Karpas-422 (cell line): ENCODE results near the gene PLCH2. TPM values are rescaled to one million over a fixed set of nuclear protein-coding genes. Genes with fewer than 3 reads are reported as not detected.

Experiments used
- DNase-seq: peaks from one replicate; pipeline ENCODE4 v3.0.0-alpha.2; 2015
- H2AFZ ChIP-seq: fragments of 200-600 bp; sonication (generic); 2 replicates; pipeline ENCODE4 v1.6.1; 2014; ENCODE audit warnings: antibody characterized with exemption, low read length, mixed read lengths
- H3K27ac ChIP-seq: fragments of 200-600 bp; sonication (generic); 2 replicates; pipeline ENCODE4 v1.5.1; 2014; ENCODE audit warnings: mild to moderate bottlenecking, low read length, moderate library complexity
- H3K27me3 ChIP-seq: fragments of 200-600 bp; sonication (generic); 2 replicates; pipeline ENCODE4 v1.6.1; 2014; ENCODE audit warnings: low read length, mixed read lengths
- H3K36me3 ChIP-seq: fragments of 200-600 bp; sonication (generic); 2 replicates; pipeline ENCODE4 v1.6.1; 2014; ENCODE audit warnings: low read length, mixed read lengths; ENCODE audit not compliant: insufficient read depth
- H3K4me1 ChIP-seq: fragments of 200-600 bp; sonication (generic); 2 replicates; pipeline ENCODE4 v1.6.1; 2014; ENCODE audit warnings: mild to moderate bottlenecking, low read length, mixed read lengths
- H3K4me2 ChIP-seq: fragments of 200-600 bp; sonication (generic); 2 replicates; pipeline ENCODE4 v1.6.1; 2014; ENCODE audit warnings: low read length, low read depth, mild to moderate bottlenecking; ENCODE audit not compliant: poor library complexity, severe bottlenecking
- H3K4me3 ChIP-seq: fragments of 200-600 bp; sonication (generic); 2 replicates; pipeline ENCODE4 v1.5.1; 2014; ENCODE audit warnings: mild to moderate bottlenecking, antibody characterized with exemption, low read length, mixed read lengths
- H3K79me2 ChIP-seq: fragments of 200-600 bp; sonication (generic); 2 replicates; pipeline ENCODE4 v1.6.1; 2014; ENCODE audit warnings: mild to moderate bottlenecking, low read length, mixed read lengths
- H3K9ac ChIP-seq: fragments of 200-600 bp; sonication (generic); 2 replicates; pipeline ENCODE4 v1.6.0; 2014; ENCODE audit warnings: low read length
- H3K9me2 ChIP-seq: fragments of 200-600 bp; sonication (generic), shearing (Covaris generic); replicated peaks from 2 replicates; pipeline ENCODE4 v1.6.0; 2014; ENCODE audit warnings: mild to moderate bottlenecking, low read length, moderate library complexity; ENCODE audit not compliant: insufficient read depth
- H3K9me3 ChIP-seq: fragments of 300-700, 200-600 bp; sonication (generic); 2 replicates; pipeline ENCODE4 v1.6.1; 2014; ENCODE audit warnings: low read length, mixed read lengths
- H4K20me1 ChIP-seq: fragments of 200-600 bp; sonication (generic); 2 replicates; pipeline ENCODE4 v1.6.1; 2014; ENCODE audit warnings: mild to moderate bottlenecking, antibody characterized with exemption, low read length, low read depth; ENCODE audit not compliant: insufficient read depth
- total RNA-seq: library from RNA; depleted of rRNA; stranded (reverse); fragments of >200 nt; shearing (Covaris generic); gene quantifications from 2 replicates; pipeline ENCODE4 v1.2.3, GENCODE V29; 2014; ENCODE audit warnings: low replicate concordance

Gene PLCH2
- total RNA-seq, 1 experiment from 2014 or later = 0.19 TPM

DNA sequence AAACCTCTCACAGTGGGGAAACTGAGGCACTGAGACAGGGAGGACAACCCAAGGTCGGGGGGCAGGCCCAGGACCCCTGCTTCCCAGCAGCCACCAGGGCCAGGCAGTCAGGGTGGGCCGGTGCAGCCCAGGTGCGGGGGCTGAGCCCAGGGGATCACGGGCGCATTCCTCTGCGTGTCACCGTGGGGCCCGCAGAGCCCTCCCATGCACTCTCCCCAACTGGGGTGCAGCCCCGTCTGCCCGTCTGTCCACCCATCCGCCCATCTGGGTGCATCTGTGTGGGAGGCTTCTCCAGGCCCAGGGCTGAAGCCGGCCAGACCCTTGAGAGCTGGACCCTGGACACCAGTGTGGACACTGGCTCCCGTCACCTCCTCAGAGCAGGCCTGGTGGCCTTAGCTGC lies 2.9 kb upstream of the PLCH2 start:
- Histone ChIP-seq H3K79me2 (no peaks in the 10 kb centered on the region), H3K4me3 (no peak overlapping the region), H3K9ac (no peak overlapping the region), H3K9me3 (no peaks in the 10 kb centered on the region), H3K27ac (no peak overlapping the region), H3K27me3 (no peaks in the 10 kb centered on the region), H4K20me1 (peaks cover 18% of the 10 kb centered on the region; the same call in 1 of the 2 replicates), H3K36me3 (no peaks in the 10 kb centered on the region), H2AFZ (no peak overlapping the region), H3K4me2 (no peak overlapping the region), H3K4me1 (peaks cover 8% of the 10 kb centered on the region), H3K9me2 (no peaks in the 10 kb centered on the region)
- DNase-seq = no peak

DNA sequence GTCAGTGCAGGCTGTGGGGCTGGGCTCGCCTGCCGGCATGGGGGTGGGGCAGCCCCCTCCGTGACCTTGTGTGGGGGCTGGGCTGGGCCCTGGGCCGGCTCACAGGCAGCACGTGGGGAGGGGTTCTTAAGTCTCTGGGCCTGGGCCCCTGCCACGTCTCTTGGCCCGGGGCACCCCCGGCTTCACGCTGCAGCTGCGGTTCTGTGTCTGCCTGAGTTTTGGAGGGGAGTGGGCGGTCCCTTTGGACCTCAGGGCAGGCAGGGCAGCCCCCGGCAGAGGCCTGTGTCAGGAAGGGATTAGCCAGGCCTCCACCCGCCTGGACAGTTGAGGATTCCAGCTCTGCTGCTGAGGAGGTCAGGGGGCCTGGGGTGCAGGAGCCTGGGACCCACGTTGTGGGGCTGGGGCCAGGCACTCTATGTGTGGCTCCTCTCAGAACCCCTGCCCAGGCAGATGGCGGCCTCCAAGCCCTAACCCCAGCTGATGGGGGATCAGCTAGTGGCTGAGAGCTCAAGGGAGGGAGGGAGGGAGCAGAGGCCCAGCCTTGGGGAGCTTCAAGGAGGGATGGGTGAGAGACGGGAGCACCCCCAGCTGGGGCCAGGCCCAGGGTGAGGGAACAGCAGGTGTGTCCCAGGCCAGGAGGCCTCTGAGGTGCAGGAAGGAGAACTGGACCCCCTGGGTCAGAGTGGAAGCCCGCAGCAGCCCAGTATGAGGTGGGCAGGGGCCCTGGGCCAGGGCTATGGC lies 1.8 kb upstream of the PLCH2 start:
- no peaks in the 10 kb centered on the region for H3K9me3 ChIP-seq
- H3K79me2 ChIP-seq = no peaks in the 10 kb centered on the region
- H3K27ac ChIP-seq = no peak overlapping the region
- H3K4me1 ChIP-seq = peaks cover 8% of the 10 kb centered on the region
- H3K27me3 ChIP-seq = no peaks in the 10 kb centered on the region
- DNase-seq = no peak
- no peak overlapping the region for H3K4me3 ChIP-seq
- H3K4me2 ChIP-seq = no peak overlapping the region
- peaks cover 12% of the 10 kb centered on the region; the same call in 1 of the 2 replicates for H4K20me1 ChIP-seq
- no peak overlapping the region for H2AFZ ChIP-seq
- no peak overlapping the region for H3K9ac ChIP-seq
- no peaks in the 10 kb centered on the region for H3K9me2 ChIP-seq
- H3K36me3 ChIP-seq = no peaks in the 10 kb centered on the region

DNA sequence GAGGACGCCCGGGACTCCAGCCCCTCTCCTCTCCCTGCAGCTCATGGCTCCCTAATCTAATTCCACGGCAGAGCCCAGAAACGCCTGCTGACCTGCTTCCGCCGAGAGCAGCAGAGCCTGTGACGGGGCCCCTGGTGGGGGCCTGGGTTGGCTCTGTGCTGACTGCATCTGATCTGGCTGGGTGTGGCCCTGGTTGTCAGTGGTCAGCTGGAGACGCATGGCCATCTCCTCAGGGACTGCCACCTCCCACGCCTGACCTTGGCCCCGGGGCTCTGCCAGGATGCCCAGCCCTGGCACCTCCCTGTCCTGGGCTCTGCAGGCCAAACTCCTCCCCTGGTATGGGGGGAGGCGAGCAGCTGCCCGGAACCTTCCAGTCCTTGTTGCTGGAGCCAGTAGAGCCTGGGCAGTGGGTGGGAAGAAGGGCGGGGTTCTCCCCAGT lies 1.1 kb upstream of the PLCH2 start:
- no peaks in the 10 kb centered on the region for H3K27me3 ChIP-seq
- H4K20me1 ChIP-seq = peaks cover 12% of the 10 kb centered on the region; the same call in 1 of the 2 replicates
- no peak overlapping the region for H3K9ac ChIP-seq
- no peaks in the 10 kb centered on the region for H3K79me2 ChIP-seq
- peaks cover 8% of the 10 kb centered on the region for H3K4me1 ChIP-seq
- H3K36me3 ChIP-seq = no peaks in the 10 kb centered on the region
- H2AFZ ChIP-seq = no peak overlapping the region
- no peak overlapping the region for H3K27ac ChIP-seq
- H3K9me2 ChIP-seq = no peaks in the 10 kb centered on the region
- H3K4me2 ChIP-seq = no peak overlapping the region
- no peak overlapping the region for H3K4me3 ChIP-seq
- no peak for DNase-seq
- no peaks in the 10 kb centered on the region for H3K9me3 ChIP-seq

DNA sequence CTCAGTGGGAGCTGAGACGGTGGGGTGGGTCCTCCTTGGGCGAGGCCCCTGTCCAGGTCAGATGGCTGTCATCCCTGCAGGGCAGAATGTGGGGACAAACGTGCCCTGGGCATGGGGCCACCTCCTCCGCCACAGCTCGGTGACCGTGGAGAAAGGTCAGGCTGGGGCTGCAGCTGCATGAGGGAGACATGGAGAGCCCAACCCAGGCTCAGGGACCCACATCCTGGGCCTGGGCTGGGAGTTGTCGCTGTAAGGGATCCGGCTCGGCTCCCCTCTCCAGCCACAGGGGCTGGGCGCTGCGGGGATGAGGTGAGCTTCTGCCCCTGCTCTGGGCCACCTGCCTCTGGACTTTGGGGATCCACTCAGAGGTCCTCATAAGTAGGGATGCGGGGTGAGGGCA lies 518 bp upstream of the PLCH2 start:
- no peak overlapping the region for H2AFZ ChIP-seq
- no peak for DNase-seq
- peaks cover 8% of the 10 kb centered on the region for H3K4me1 ChIP-seq
- no peaks in the 10 kb centered on the region for H3K9me3 ChIP-seq
- H3K27me3 ChIP-seq = no peaks in the 10 kb centered on the region
- H3K9me2 ChIP-seq = no peaks in the 10 kb centered on the region
- H3K4me3 ChIP-seq = no peak overlapping the region
- peaks cover 12% of the 10 kb centered on the region; the same call in 1 of the 2 replicates for H4K20me1 ChIP-seq
- no peak overlapping the region for H3K27ac ChIP-seq
- H3K4me2 ChIP-seq = no peak overlapping the region
- H3K36me3 ChIP-seq = no peaks in the 10 kb centered on the region
- no peak overlapping the region for H3K9ac ChIP-seq
- H3K79me2 ChIP-seq = no peaks in the 10 kb centered on the region

DNA sequence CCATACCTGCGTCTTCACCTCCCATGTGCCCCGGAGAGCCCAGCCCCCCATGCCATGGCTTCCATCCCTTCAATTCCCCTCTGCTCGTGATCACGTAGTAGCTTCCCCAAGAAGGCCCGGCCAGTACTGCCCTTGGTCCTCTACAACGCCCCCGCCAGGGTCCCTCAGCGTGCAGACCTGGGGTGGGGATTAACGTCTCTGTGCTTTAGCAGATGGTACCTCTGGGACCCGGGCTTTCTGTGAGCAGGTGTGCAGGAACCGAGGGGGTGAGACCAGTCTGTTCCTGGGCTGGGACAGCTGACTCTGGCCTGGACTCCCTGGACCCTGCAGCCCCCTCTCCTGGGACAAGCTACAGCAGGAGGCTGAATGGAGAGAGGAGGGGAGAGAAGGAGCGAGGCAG lies 1.2 kb downstream of the PLCH2 start:
- no peak overlapping the region for H3K4me3 ChIP-seq
- no peak overlapping the region for H3K27ac ChIP-seq
- no peaks in the 10 kb centered on the region for H3K9me2 ChIP-seq
- no peaks in the 10 kb centered on the region for H3K9me3 ChIP-seq
- H3K4me2 ChIP-seq = no peak overlapping the region
- no peaks in the 10 kb centered on the region for H3K27me3 ChIP-seq
- no peaks in the 10 kb centered on the region for H3K4me1 ChIP-seq
- no peak overlapping the region for H2AFZ ChIP-seq
- H3K36me3 ChIP-seq = no peaks in the 10 kb centered on the region
- peaks cover 17% of the 10 kb centered on the region; the same call in 1 of the 2 replicates for H4K20me1 ChIP-seq
- no peak overlapping the region for H3K9ac ChIP-seq
- DNase-seq = no peak
- no peaks in the 10 kb centered on the region for H3K79me2 ChIP-seq

DNA sequence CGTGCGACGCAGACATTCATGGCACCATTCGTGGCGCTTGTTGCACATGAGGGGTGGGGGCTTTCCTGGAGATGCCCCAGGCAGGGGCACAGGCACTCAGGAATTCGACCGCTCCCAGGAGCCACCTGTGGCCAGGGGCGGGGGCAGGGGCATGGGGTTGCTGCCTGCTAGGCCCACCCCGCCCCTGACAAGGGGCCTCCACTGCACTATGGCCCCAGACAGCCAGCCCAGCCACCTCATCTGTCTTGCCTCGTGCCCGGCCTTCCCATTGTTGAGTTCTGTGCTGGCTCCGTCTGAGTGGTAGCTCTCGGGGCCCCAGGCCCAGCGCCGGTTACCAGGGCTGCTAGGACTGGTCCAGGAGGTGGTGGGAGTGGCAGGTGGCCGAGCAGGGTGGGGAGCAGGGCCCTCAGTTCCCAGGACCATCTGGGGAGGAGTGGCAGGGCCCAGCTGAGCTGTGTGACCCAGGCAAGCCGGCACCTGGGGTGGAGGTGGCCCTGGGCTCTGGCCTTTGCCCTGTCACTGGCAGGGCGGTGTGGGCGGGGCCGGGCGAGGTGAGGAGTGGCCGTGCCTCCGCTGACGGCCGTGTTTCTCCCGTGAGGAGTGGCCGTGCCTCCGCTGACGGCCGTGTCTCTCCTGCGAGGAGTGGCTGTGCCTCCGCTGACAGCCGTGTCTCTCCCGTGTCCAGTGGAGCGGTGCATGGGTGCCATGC lies 1.9 kb downstream of the PLCH2 start:
- Histone ChIP-seq H3K4me2 (no peak overlapping the region), H3K9me2 (no peaks in the 10 kb centered on the region), H3K36me3 (no peaks in the 10 kb centered on the region), H3K79me2 (no peaks in the 10 kb centered on the region), H3K9ac (no peak overlapping the region), H3K27ac (no peak overlapping the region), H4K20me1 (peaks cover 14% of the 10 kb centered on the region; the same call in 1 of the 2 replicates), H3K9me3 (no peaks in the 10 kb centered on the region), H2AFZ (no peak overlapping the region), H3K27me3 (no peaks in the 10 kb centered on the region), H3K4me1 (no peaks in the 10 kb centered on the region), H3K4me3 (no peak overlapping the region)
- no peak for DNase-seq

DNA sequence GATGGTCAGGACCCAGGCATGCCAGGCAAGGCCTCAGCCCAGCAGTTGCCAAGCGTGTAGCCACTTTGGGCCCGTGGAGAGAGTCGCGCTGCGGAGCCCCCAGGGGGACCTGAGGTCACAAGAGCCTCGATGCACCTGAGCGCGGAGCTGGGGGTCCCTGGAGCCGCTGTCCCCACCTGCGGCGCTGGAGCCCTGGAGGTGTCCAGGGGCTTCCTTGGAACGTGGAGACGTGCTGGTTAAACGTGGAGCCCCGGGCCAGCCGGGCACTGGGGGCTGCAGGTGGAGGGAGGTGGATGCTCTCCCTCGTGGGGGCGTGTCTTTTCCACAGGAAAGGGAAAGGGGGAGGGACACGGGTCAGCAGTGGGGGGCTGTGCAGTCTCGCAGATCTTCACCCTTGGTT lies 3.1 kb downstream of the PLCH2 start:
- H3K4me2 ChIP-seq = no peak overlapping the region

DNA sequence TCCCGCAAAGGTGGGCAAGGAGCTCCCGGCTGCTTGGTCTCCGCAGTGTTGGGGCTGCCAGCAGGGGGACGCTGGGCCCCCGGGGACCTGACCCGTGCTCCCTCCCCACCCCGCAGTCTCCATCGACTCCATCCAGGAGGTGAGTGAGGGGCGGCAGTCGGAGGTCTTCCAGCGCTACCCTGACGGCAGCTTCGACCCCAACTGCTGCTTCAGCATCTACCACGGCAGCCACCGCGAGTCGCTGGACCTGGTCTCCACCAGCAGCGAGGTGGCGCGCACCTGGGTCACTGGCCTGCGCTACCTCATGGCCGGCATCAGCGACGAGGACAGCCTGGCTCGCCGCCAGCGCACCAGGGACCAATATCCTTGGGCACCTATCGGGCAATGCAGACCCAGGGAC lies 3.5 kb downstream of the PLCH2 start:
- no peak overlapping the region for H3K9ac ChIP-seq
- H3K9me2 ChIP-seq = no peaks in the 10 kb centered on the region
- DNase-seq = no peak
- no peak overlapping the region for H3K4me3 ChIP-seq
- H3K79me2 ChIP-seq = no peaks in the 10 kb centered on the region
- H3K4me2 ChIP-seq = no peak overlapping the region
- peaks cover 1% of the 10 kb centered on the region for H3K4me1 ChIP-seq
- H2AFZ ChIP-seq = no peak overlapping the region
- no peak overlapping the region for H3K27ac ChIP-seq
- H3K36me3 ChIP-seq = no peaks in the 10 kb centered on the region
- H3K9me3 ChIP-seq = no peaks in the 10 kb centered on the region
- H4K20me1 ChIP-seq = peaks cover 14% of the 10 kb centered on the region; the same call in 1 of the 2 replicates
- H3K27me3 ChIP-seq = no peaks in the 10 kb centered on the region

More for the DNA sequence above, 3.1 kb downstream of the PLCH2 start:
- no peaks in the 10 kb centered on the region for H3K27me3 ChIP-seq
- H3K9me3 ChIP-seq = no peaks in the 10 kb centered on the region
- H3K9ac ChIP-seq = no peak overlapping the region
- H3K4me1 ChIP-seq = no peaks in the 10 kb centered on the region
- no peak overlapping the region for H3K4me3 ChIP-seq
- no peaks in the 10 kb centered on the region for H3K9me2 ChIP-seq
- H4K20me1 ChIP-seq = peaks cover 14% of the 10 kb centered on the region; the same call in 1 of the 2 replicates
- no peak overlapping the region for H3K27ac ChIP-seq
- H3K36me3 ChIP-seq = no peaks in the 10 kb centered on the region
- H3K79me2 ChIP-seq = no peaks in the 10 kb centered on the region
- H2AFZ ChIP-seq = no peak overlapping the region
- no peak for DNase-seq
